HEK293 (cell line): ENCODE results near the gene USP36.
A peak's percentile ranks its signal among the peaks of the same experiment; 100 is the strongest.

Experiments
- INSM2 ChIP-seq: fragments of 450-650 bp; formaldehyde crosslinking; IDR thresholded peaks from 2 replicates; pipeline ENCODE4 v1.5.1; 2016; ENCODE audit warnings: missing biosample characterization, missing genetic modification characterization
- OSR2 ChIP-seq: fragments of 450-650 bp; formaldehyde crosslinking; IDR thresholded peaks from 2 replicates; pipeline ENCODE4 v1.5.1; 2016; ENCODE audit warnings: missing biosample characterization, missing genetic modification characterization
- PATZ1 ChIP-seq: fragments of 450-650 bp; formaldehyde crosslinking; IDR thresholded peaks from 2 replicates; pipeline ENCODE4 v1.5.1; 2016; ENCODE audit warnings: missing biosample characterization, missing genetic modification characterization
- SCRT1 ChIP-seq: fragments of 450-650 bp; formaldehyde crosslinking; IDR thresholded peaks from 2 replicates; pipeline ENCODE4 v1.5.1; 2016; ENCODE audit warnings: missing biosample characterization, missing genetic modification characterization, borderline replicate concordance
- ZBTB20 ChIP-seq: fragments of 450-650 bp; formaldehyde crosslinking; IDR thresholded peaks from 2 replicates; pipeline ENCODE4 v1.5.1; 2016; ENCODE audit warnings: missing biosample characterization, missing genetic modification characterization
- ZBTB48 ChIP-seq: fragments of 450-650 bp; formaldehyde crosslinking; IDR thresholded peaks from 2 replicates; pipeline ENCODE4 v1.5.1; 2016; ENCODE audit warnings: missing biosample characterization, missing genetic modification characterization
- ZEB2 ChIP-seq: fragments of 450-650 bp; formaldehyde crosslinking; IDR thresholded peaks from 2 replicates; pipeline ENCODE4 v1.5.1; 2016; ENCODE audit warnings: missing biosample characterization, missing genetic modification characterization
- ZFHX2 ChIP-seq: fragments of 450-650 bp; formaldehyde crosslinking; conservative IDR thresholded peaks from 2 replicates; pipeline ENCODE4 v1.5.1; 2016; ENCODE audit warnings: missing biosample characterization, missing genetic modification characterization
- ZFP37 ChIP-seq: fragments of 450-650 bp; formaldehyde crosslinking; IDR thresholded peaks from 2 replicates; pipeline ENCODE4 v1.5.1; 2016; ENCODE audit warnings: missing biosample characterization, missing genetic modification characterization
- ZNF140 ChIP-seq: fragments of 450-650 bp; formaldehyde crosslinking; IDR thresholded peaks from 2 replicates; pipeline ENCODE4 v1.5.1; 2016; ENCODE audit warnings: missing biosample characterization, missing genetic modification characterization
- ZNF335 ChIP-seq: fragments of 450-650 bp; formaldehyde crosslinking; conservative IDR thresholded peaks from 2 replicates; pipeline ENCODE4 v1.5.1; 2016; ENCODE audit warnings: missing biosample characterization, missing genetic modification characterization
- ZNF449 ChIP-seq: fragments of 450-650 bp; formaldehyde crosslinking; IDR thresholded peaks from 2 replicates; pipeline ENCODE4 v1.5.1; 2017; ENCODE audit warnings: missing biosample characterization, mild to moderate bottlenecking, missing genetic modification characterization, moderate library complexity
- ZNF501 ChIP-seq: fragments of 450-650 bp; formaldehyde crosslinking; IDR thresholded peaks from 2 replicates; pipeline ENCODE4 v1.5.1; 2016; ENCODE audit warnings: missing biosample characterization, missing genetic modification characterization
- ZNF701 ChIP-seq: fragments of 450-650 bp; formaldehyde crosslinking; IDR thresholded peaks from 2 replicates; pipeline ENCODE4 v1.5.1; 2016; ENCODE audit warnings: missing biosample characterization, missing genetic modification characterization
- ZNF830 ChIP-seq: fragments of 450-650 bp; IDR thresholded peaks from 2 replicates; pipeline ENCODE4 v1.5.0; 2018; ENCODE audit warnings: missing biosample characterization, missing genetic modification characterization, low read depth, mild to moderate bottlenecking, moderate library complexity
- TF ChIP-seq, protein P1 (sequence below): IDR thresholded peaks from 2 replicates; pipeline ENCODE4 v1.6.1; 2011; ENCODE audit warnings: mild to moderate bottlenecking, low read depth, low read length, borderline replicate concordance
- TF ChIP-seq, protein P2 (sequence below): fragments of 450-650 bp; formaldehyde crosslinking; conservative IDR thresholded peaks from 2 replicates; pipeline ENCODE4 v1.5.1; 2016; ENCODE audit warnings: low read depth, missing biosample characterization, missing genetic modification characterization
- TF ChIP-seq, protein P3 (sequence below): fragments of 450-650 bp; formaldehyde crosslinking; IDR thresholded peaks from 2 replicates; pipeline ENCODE4 v1.5.1; 2016; ENCODE audit warnings: missing biosample characterization, missing genetic modification characterization, borderline replicate concordance
- TF ChIP-seq, protein P4 (sequence below): fragments of 450-650 bp; formaldehyde crosslinking; IDR thresholded peaks from 2 replicates; pipeline ENCODE4 v1.5.1; 2016; ENCODE audit warnings: missing biosample characterization, missing genetic modification characterization

USP36 gene

GRCh38 chr17:78873519-78874340, 33.1 kb upstream of the USP36 start (continued):
- TF ChIP-seq ZFP37 (tag by site-specific recombination) (peak; percentile 51), ZFHX2 (tag by site-specific recombination) (peak; percentile 31), PATZ1 (tag by site-specific recombination) (peak; percentile 74), SCRT1 (tag by site-specific recombination) (peak; percentile 97), ZNF335 (peak; percentile 59), ZBTB48 (peak; percentile 77), ZNF501 (tag by site-specific recombination) (peak; percentile 73; the same call in 1 of the 2 replicates), ZEB2 (peak; percentile 91), ZNF449 (tag by site-specific recombination) (no peak), ZNF140 (tag by site-specific recombination) (no peak), OSR2 (tag by site-specific recombination) (peak; percentile 79), ZBTB20 (tag by site-specific recombination) (peak; percentile 16; the same call in 1 of the 2 replicates), ZNF830 (tag by site-specific recombination) (no peak), ZNF701 (tag by site-specific recombination) (no peak), INSM2 (tag by site-specific recombination) (peak; percentile 77)
- TF ChIP-seq, protein P1, sequence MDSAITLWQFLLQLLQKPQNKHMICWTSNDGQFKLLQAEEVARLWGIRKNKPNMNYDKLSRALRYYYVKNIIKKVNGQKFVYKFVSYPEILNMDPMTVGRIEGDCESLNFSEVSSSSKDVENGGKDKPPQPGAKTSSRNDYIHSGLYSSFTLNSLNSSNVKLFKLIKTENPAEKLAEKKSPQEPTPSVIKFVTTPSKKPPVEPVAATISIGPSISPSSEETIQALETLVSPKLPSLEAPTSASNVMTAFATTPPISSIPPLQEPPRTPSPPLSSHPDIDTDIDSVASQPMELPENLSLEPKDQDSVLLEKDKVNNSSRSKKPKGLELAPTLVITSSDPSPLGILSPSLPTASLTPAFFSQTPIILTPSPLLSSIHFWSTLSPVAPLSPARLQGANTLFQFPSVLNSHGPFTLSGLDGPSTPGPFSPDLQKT, result no peak
- TF ChIP-seq, protein P2, sequence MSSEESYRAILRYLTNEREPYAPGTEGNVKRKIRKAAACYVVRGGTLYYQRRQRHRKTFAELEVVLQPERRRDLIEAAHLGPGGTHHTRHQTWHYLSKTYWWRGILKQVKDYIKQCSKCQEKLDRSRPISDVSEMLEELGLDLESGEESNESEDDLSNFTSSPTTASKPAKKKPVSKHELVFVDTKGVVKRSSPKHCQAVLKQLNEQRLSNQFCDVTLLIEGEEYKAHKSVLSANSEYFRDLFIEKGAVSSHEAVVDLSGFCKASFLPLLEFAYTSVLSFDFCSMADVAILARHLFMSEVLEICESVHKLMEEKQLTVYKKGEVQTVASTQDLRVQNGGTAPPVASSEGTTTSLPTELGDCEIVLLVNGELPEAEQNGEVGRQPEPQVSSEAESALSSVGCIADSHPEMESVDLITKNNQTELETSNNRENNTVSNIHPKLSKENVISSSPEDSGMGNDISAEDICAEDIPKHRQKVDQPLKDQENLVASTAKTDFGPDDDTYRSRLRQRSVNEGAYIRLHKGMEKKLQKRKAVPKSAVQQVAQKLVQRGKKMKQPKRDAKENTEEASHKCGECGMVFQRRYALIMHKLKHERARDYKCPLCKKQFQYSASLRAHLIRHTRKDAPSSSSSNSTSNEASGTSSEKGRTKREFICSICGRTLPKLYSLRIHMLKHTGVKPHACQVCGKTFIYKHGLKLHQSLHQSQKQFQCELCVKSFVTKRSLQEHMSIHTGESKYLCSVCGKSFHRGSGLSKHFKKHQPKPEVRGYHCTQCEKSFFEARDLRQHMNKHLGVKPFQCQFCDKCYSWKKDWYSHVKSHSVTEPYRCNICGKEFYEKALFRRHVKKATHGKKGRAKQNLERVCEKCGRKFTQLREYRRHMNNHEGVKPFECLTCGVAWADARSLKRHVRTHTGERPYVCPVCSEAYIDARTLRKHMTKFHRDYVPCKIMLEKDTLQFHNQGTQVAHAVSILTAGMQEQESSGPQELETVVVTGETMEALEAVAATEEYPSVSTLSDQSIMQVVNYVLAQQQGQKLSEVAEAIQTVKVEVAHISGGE (tag by site-specific recombination), result no peak
- TF ChIP-seq, protein P3, sequence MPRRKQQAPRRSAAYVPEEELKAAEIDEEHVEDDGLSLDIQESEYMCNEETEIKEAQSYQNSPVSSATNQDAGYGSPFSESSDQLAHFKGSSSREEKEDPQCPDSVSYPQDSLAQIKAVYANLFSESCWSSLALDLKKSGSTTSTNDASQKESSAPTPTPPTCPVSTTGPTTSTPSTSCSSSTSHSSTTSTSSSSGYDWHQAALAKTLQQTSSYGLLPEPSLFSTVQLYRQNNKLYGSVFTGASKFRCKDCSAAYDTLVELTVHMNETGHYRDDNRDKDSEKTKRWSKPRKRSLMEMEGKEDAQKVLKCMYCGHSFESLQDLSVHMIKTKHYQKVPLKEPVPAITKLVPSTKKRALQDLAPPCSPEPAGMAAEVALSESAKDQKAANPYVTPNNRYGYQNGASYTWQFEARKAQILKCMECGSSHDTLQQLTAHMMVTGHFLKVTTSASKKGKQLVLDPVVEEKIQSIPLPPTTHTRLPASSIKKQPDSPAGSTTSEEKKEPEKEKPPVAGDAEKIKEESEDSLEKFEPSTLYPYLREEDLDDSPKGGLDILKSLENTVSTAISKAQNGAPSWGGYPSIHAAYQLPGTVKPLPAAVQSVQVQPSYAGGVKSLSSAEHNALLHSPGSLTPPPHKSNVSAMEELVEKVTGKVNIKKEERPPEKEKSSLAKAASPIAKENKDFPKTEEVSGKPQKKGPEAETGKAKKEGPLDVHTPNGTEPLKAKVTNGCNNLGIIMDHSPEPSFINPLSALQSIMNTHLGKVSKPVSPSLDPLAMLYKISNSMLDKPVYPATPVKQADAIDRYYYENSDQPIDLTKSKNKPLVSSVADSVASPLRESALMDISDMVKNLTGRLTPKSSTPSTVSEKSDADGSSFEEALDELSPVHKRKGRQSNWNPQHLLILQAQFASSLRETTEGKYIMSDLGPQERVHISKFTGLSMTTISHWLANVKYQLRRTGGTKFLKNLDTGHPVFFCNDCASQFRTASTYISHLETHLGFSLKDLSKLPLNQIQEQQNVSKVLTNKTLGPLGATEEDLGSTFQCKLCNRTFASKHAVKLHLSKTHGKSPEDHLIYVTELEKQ (tag by site-specific recombination), result peak; percentile 77
- TF ChIP-seq, protein P4, sequence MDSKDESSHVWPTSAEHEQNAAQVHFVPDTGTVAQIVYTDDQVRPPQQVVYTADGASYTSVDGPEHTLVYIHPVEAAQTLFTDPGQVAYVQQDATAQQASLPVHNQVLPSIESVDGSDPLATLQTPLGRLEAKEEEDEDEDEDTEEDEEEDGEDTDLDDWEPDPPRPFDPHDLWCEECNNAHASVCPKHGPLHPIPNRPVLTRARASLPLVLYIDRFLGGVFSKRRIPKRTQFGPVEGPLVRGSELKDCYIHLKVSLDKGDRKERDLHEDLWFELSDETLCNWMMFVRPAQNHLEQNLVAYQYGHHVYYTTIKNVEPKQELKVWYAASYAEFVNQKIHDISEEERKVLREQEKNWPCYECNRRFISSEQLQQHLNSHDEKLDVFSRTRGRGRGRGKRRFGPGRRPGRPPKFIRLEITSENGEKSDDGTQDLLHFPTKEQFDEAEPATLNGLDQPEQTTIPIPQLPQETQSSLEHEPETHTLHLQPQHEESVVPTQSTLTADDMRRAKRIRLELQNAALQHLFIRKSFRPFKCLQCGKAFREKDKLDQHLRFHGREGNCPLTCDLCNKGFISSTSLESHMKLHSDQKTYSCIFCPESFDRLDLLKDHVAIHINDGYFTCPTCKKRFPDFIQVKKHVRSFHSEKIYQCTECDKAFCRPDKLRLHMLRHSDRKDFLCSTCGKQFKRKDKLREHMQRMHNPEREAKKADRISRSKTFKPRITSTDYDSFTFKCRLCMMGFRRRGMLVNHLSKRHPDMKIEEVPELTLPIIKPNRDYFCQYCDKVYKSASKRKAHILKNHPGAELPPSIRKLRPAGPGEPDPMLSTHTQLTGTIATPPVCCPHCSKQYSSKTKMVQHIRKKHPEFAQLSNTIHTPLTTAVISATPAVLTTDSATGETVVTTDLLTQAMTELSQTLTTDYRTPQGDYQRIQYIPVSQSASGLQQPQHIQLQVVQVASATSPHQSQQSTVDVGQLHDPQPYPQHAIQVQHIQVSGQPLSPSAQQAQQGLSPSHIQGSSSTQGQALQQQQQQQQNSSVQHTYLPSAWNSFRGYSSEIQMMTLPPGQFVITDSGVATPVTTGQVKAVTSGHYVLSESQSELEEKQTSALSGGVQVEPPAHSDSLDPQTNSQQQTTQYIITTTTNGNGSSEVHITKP (tag by site-specific recombination), result peak; percentile 81
